Loucy (cell line): ENCODE data around the gene ST8SIA5.

Experiments used
- H2AFZ ChIP-seq: fragments of 200-600 bp; sonication (generic); 2 replicates; pipeline ENCODE4 v1.6.0; 2016; ENCODE audit warnings: antibody characterized with exemption, mild to moderate bottlenecking, low read length, moderate library complexity
- H3F3A ChIP-seq: fragments of 200-600 bp; 2 replicates; pipeline ENCODE4 v1.6.0; 2016; ENCODE audit warnings: antibody characterized with exemption, low read depth, mild to moderate bottlenecking
- H3K27me3 ChIP-seq: fragments of 200-600 bp; sonication (generic); 2 replicates; pipeline ENCODE4 v1.6.1; 2014; ENCODE audit warnings: low read length, mild to moderate bottlenecking; ENCODE audit not compliant: insufficient read depth, poor library complexity, severe bottlenecking
- H3K36me3 ChIP-seq: fragments of 200-600 bp; sonication (generic); 2 replicates; pipeline ENCODE4 v1.6.1; 2016; ENCODE audit warnings: low read length; ENCODE audit not compliant: insufficient read depth
- H3K4me1 ChIP-seq: fragments of 200-600 bp; sonication (generic); 2 replicates; pipeline ENCODE4 v1.5.1; 2014; ENCODE audit warnings: low read length, mild to moderate bottlenecking; ENCODE audit not compliant: insufficient read depth, poor library complexity, severe bottlenecking
- H3K4me2 ChIP-seq: fragments of 200-600 bp; sonication (generic); 2 replicates; pipeline ENCODE4 v1.6.0; 2014; ENCODE audit warnings: antibody characterized with exemption, low read length, low read depth, mild to moderate bottlenecking; ENCODE audit not compliant: poor library complexity, severe bottlenecking
- H3K4me3 ChIP-seq: fragments of 200-600 bp; sonication (generic); 2 replicates; pipeline ENCODE4 v1.5.1; 2014; ENCODE audit warnings: low read length, mild to moderate bottlenecking, mixed read lengths; ENCODE audit not compliant: poor library complexity, severe bottlenecking
- H3K79me2 ChIP-seq: fragments of 200-600 bp; sonication (generic); 2 replicates; pipeline ENCODE4 v1.6.1; 2014; ENCODE audit warnings: low read length; ENCODE audit not compliant: insufficient read depth
- H3K9ac ChIP-seq: fragments of 200-600 bp; sonication (generic); 2 replicates; pipeline ENCODE4 v1.6.0; 2014; ENCODE audit warnings: mild to moderate bottlenecking, low read depth, low read length, moderate library complexity; ENCODE audit not compliant: poor library complexity, severe bottlenecking
- H3K9me2 ChIP-seq: fragments of 200-600 bp; sonication (generic); replicated peaks from 2 replicates; pipeline ENCODE4 v1.6.1; 2016; ENCODE audit warnings: low read depth, low read length, mixed read lengths
- H3K9me3 ChIP-seq: fragments of 200-600 bp; sonication (generic); 2 replicates; pipeline ENCODE4 v1.6.1; 2014; ENCODE audit warnings: mild to moderate bottlenecking, antibody characterized with exemption, low read length, low read depth; ENCODE audit not compliant: insufficient read depth
- H4K20me1 ChIP-seq: fragments of 200-600 bp; sonication (generic); 2 replicates; pipeline ENCODE4 v1.6.0; 2014; ENCODE audit warnings: antibody characterized with exemption, low read length, mild to moderate bottlenecking; ENCODE audit not compliant: insufficient read depth, poor library complexity, severe bottlenecking
- EZH2phosphoT487 ChIP-seq: fragments of 200-600 bp; IDR thresholded peaks from 2 replicates; pipeline ENCODE4 v1.6.1; 2018; ENCODE audit warnings: antibody characterized with exemption, mild to moderate bottlenecking, moderate library complexity, borderline replicate concordance
- TF ChIP-seq, protein P1 (sequence below): fragments of 200-600 bp; sonication (generic); conservative IDR thresholded peaks from 2 replicates; pipeline ENCODE4 v1.5.1; 2014; ENCODE audit warnings: mild to moderate bottlenecking, antibody characterized with exemption, low read length

The ST8SIA5 gene

DNA sequence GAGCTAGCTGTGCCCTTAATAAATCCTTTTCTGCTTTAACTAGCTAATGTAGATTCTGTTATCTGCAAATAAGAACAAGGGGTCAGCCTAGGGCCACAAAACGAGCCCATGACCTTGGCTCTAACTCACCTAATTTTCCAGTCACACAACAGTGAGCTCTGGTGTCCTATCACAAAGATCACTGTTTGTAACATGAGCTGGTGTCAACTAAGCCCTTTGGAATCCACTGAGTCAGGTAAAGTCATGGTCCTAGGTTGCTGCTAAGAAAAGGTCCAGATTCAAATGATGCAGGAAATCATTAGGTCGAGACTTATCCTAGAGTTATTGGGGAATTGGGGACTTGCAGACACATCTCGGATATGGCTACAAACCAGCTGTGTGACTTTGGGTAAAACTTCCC is 49.9 kb downstream of the ST8SIA5 start:
- Histone ChIP-seq H3K9me2 (no peaks in the 10 kb centered on the region), H3K79me2 (no peaks in the 10 kb centered on the region), H3K4me3 (no peak overlapping the region), H3K36me3 (no peaks in the 10 kb centered on the region), H3F3A (no peaks in the 10 kb centered on the region), H3K9ac (no peak overlapping the region), H3K4me1 (no peaks in the 10 kb centered on the region), H3K9me3 (no peaks in the 10 kb centered on the region), H4K20me1 (no peaks in the 10 kb centered on the region), H2AFZ (no peak overlapping the region), H3K4me2 (no peak overlapping the region), H3K27me3 (no peaks in the 10 kb centered on the region)
- TF ChIP-seq, protein P1, sequence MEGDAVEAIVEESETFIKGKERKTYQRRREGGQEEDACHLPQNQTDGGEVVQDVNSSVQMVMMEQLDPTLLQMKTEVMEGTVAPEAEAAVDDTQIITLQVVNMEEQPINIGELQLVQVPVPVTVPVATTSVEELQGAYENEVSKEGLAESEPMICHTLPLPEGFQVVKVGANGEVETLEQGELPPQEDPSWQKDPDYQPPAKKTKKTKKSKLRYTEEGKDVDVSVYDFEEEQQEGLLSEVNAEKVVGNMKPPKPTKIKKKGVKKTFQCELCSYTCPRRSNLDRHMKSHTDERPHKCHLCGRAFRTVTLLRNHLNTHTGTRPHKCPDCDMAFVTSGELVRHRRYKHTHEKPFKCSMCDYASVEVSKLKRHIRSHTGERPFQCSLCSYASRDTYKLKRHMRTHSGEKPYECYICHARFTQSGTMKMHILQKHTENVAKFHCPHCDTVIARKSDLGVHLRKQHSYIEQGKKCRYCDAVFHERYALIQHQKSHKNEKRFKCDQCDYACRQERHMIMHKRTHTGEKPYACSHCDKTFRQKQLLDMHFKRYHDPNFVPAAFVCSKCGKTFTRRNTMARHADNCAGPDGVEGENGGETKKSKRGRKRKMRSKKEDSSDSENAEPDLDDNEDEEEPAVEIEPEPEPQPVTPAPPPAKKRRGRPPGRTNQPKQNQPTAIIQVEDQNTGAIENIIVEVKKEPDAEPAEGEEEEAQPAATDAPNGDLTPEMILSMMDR: no peak
- no peak for TF ChIP-seq EZH2phosphoT487

GRCh38 chr18:46705521-46705920 is 51.3 kb downstream of the ST8SIA5 start:
- no peak overlapping the region for H3K4me2 ChIP-seq
- no peaks in the 10 kb centered on the region for H3K9me3 ChIP-seq

GRCh38 chr18:46704816-46705215 is 52.0 kb downstream of the ST8SIA5 start:
- H3K27me3 ChIP-seq: no peaks in the 10 kb centered on the region
- TF ChIP-seq, protein P1: no peak
- no peak overlapping the region for H3K9ac ChIP-seq
- no peaks in the 10 kb centered on the region for H3K36me3 ChIP-seq
- H3K4me3 ChIP-seq: no peak overlapping the region
- H3F3A ChIP-seq: no peaks in the 10 kb centered on the region
- no peaks in the 10 kb centered on the region for H3K79me2 ChIP-seq
- no peak overlapping the region for H2AFZ ChIP-seq
- H3K4me2 ChIP-seq: no peak overlapping the region
- H3K4me1 ChIP-seq: no peaks in the 10 kb centered on the region
- no peaks in the 10 kb centered on the region for H3K9me2 ChIP-seq
- no peaks in the 10 kb centered on the region for H3K9me3 ChIP-seq
- no peaks in the 10 kb centered on the region for H4K20me1 ChIP-seq

More at GRCh38 chr18:46705521-46705920, 51.3 kb downstream of the ST8SIA5 start:
- Histone ChIP-seq H3K27me3 (no peaks in the 10 kb centered on the region), H3K9me2 (no peaks in the 10 kb centered on the region), H3K4me1 (no peaks in the 10 kb centered on the region), H3K4me3 (no peak overlapping the region), H4K20me1 (no peaks in the 10 kb centered on the region), H3K79me2 (no peaks in the 10 kb centered on the region), H3F3A (no peaks in the 10 kb centered on the region), H2AFZ (no peak overlapping the region), H3K36me3 (no peaks in the 10 kb centered on the region), H3K9ac (no peak overlapping the region)
- TF ChIP-seq, protein P1: no peak
- no peak for TF ChIP-seq EZH2phosphoT487
